ENCODE measurements around the gene GOLGA2. TPM values are rescaled to one million over a fixed set of nuclear protein-coding genes. Genes with fewer than 3 reads are reported as not detected.

GOLGA2 gene
- total and polyA plus RNA-seq, 4 donors, result 84.9 to 172 (median 141) TPM

Small RNA genes within 50 kb of the gene (microRNA-seq; reads per million reads assigned to microRNA genes)
- gene MIR199B (400 to 1,445 reads per million in 2 donors), gene MIR3154 (0 to 0.60 reads per million in 2 donors)

Other genes with a start within 250 kb of the GOLGA2 start
- gene NAIF1, start 208.7 kb downstream of the GOLGA2 start, total RNA-seq, result 10 to 100 TPM in 1 of 2 donors, 1 to 10 TPM in 1; 5.4 to 10.4 TPM
- gene NAIF1, start 208.7 kb downstream of the GOLGA2 start, polyA plus RNA-seq, result 1 to 10 TPM; 7.0 to 8.9 TPM
- 10 to 100 TPM; 16.3 to 40.9 TPM for gene SLC25A25, start 207.8 kb downstream of the GOLGA2 start, total RNA-seq
- 10 to 100 TPM in 1 of 2 donors, 1 to 10 TPM in 1; 9.8 to 14.3 TPM for gene SLC25A25, start 207.8 kb downstream of the GOLGA2 start, polyA plus RNA-seq
- gene PTGES2, start 148.3 kb downstream of the GOLGA2 start, total RNA-seq, result 10 to 100 TPM; 37.1 to 38.5 TPM
- 10 to 100 TPM; 29.9 to 56.2 TPM for gene PTGES2, start 148.3 kb downstream of the GOLGA2 start, polyA plus RNA-seq
- 1 to 10 TPM in 1 of 2 donors, under 1 TPM in 1; 0.84 to 1.1 TPM for gene LCN2, start 126.6 kb downstream of the GOLGA2 start, total RNA-seq
- gene LCN2, start 126.6 kb downstream of the GOLGA2 start, polyA plus RNA-seq, result 1 to 10 TPM in 1 of 2 donors, under 1 TPM in 1; 0.90 to 5.6 TPM
- gene BBLN, start 115.7 kb downstream of the GOLGA2 start, total RNA-seq, result 10 to 100 TPM; 46.7 to 54.3 TPM
- 100 to 1,000 TPM; 164 to 278 TPM for gene BBLN, start 115.7 kb downstream of the GOLGA2 start, polyA plus RNA-seq
- gene CIZ1, start 84.4 kb downstream of the GOLGA2 start, total RNA-seq, result 100 to 1,000 TPM in 1 of 2 donors, 10 to 100 TPM in 1; 82.3 to 117 TPM
- gene CIZ1, start 84.4 kb downstream of the GOLGA2 start, polyA plus RNA-seq, result 10 to 100 TPM; 38.4 to 67.2 TPM
- gene DNM1, start 72.6 kb downstream of the GOLGA2 start, total RNA-seq, result 100 to 1,000 TPM in 1 of 2 donors, 1 to 10 TPM in 1; 9.3 to 114 TPM
- 1 to 10 TPM in 1 of 2 donors, under 1 TPM in 1; 0.43 to 2.1 TPM for gene DNM1, start 72.6 kb downstream of the GOLGA2 start, polyA plus RNA-seq
- gene SWI5, start 269 bp upstream of the GOLGA2 start, total RNA-seq, result 10 to 100 TPM; 12.2 to 22.1 TPM
- 10 to 100 TPM; 22.7 to 30.8 TPM for gene SWI5, start 269 bp upstream of the GOLGA2 start, polyA plus RNA-seq
- gene TRUB2, start 46.4 kb upstream of the GOLGA2 start, total RNA-seq, result 10 to 100 TPM; 11.8 to 14.3 TPM
- 10 to 100 TPM in 1 of 2 donors, 1 to 10 TPM in 1; 9.8 to 11.1 TPM for gene TRUB2, start 46.4 kb upstream of the GOLGA2 start, polyA plus RNA-seq
- 10 to 100 TPM; 14.7 to 28.4 TPM for gene COQ4, start 46.8 kb upstream of the GOLGA2 start, total RNA-seq
- gene COQ4, start 46.8 kb upstream of the GOLGA2 start, polyA plus RNA-seq, result 10 to 100 TPM; 22.2 to 53.8 TPM
- gene SLC27A4, start 64.5 kb upstream of the GOLGA2 start, total RNA-seq, result 10 to 100 TPM; 13.3 to 15.3 TPM
- gene SLC27A4, start 64.5 kb upstream of the GOLGA2 start, polyA plus RNA-seq, result 10 to 100 TPM in 1 of 2 donors, 1 to 10 TPM in 1; 9.4 to 25.8 TPM
- gene URM1, start 95.4 kb upstream of the GOLGA2 start, total RNA-seq, result 10 to 100 TPM; 34.0 to 37.8 TPM
- 10 to 100 TPM; 24.7 to 45.5 TPM for gene URM1, start 95.4 kb upstream of the GOLGA2 start, polyA plus RNA-seq
- gene CERCAM, start 144.8 kb upstream of the GOLGA2 start, total RNA-seq, result 100 to 1,000 TPM in 1 of 2 donors, 10 to 100 TPM in 1; 46.0 to 126 TPM
- 10 to 100 TPM; 24.7 to 65.4 TPM for gene CERCAM, start 144.8 kb upstream of the GOLGA2 start, polyA plus RNA-seq
- gene ODF2, start 180.0 kb upstream of the GOLGA2 start, total RNA-seq, result 10 to 100 TPM; 25.1 to 28.9 TPM
- 10 to 100 TPM in 1 of 2 donors, 1 to 10 TPM in 1; 2.9 to 23.6 TPM for gene ODF2, start 180.0 kb upstream of the GOLGA2 start, polyA plus RNA-seq
- gene GLE1, start 228.7 kb upstream of the GOLGA2 start, total RNA-seq, result 10 to 100 TPM; 13.5 to 17.3 TPM
- 10 to 100 TPM in 1 of 2 donors, 1 to 10 TPM in 1; 6.9 to 12.2 TPM for gene GLE1, start 228.7 kb upstream of the GOLGA2 start, polyA plus RNA-seq